ENCODE results near the gene IL15RA.

DNA sequence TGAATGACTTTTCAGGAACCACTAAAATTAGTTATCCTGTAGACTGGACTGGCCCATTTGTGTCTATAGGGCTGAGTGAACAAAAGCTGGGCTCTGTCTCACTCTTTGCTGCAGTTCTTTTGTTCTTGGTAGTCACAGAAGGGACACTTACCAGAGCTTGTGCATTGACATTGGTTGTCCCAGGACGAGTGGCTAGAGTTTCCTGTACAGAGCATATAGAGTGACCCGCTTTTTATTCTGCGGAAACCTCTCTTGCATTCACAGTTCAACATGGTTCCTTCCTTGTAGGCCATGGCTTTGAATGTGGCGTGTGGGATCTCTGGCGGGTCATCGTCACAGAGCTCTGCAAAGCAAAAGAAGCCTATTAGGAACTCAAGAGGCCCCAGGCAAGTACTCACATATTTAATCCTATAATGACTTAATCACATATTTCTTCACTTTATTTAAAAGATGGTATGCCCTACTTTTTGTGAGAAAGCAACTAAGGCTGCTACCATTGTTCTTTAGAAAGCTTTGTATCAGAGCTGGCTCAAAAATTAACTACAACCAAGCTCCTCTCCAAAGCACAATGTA is 48.4 kb upstream of the IL15RA start:
- TF ChIP-seq CTCF (conservative IDR thresholded peaks at IDR 0.05; ENCODE audit: low read depth, low read length) (no peak), EZH2 (IDR thresholded peaks at IDR 0.05; ENCODE audit: low read length, unreplicated experiment) (no peak)

Data from PC-3 (cell line).